SU-DHL-6 (cell line): ENCODE measurements around the gene FAM110C.

ENCODE experiments used
- H2AFZ ChIP-seq: fragments of 200-600 bp; sonication (generic); 2 replicates; pipeline ENCODE4 v1.6.1; 2014; ENCODE audit warnings: low read depth, mild to moderate bottlenecking, moderate library complexity, mixed read lengths, antibody characterized with exemption, low read length; ENCODE audit not compliant: severe bottlenecking
- H3F3A ChIP-seq: fragments of 200-600 bp; shearing (Covaris generic); 2 replicates; pipeline ENCODE4 v1.6.0; 2016; ENCODE audit warnings: antibody characterized with exemption, mild to moderate bottlenecking; ENCODE audit not compliant: insufficient read depth
- H3K27ac ChIP-seq: fragments of 200-600 bp; sonication (generic); 2 replicates; pipeline ENCODE4 v1.5.1; 2016; ENCODE audit warnings: low read depth, mild to moderate bottlenecking, low read length, moderate library complexity, mixed read lengths
- H3K27me3 ChIP-seq: fragments of 200-600 bp; sonication (generic), shearing (Covaris generic); 2 replicates; pipeline ENCODE4 v1.6.0; 2014; ENCODE audit warnings: mild to moderate bottlenecking, low read length
- H3K36me3 ChIP-seq: fragments of 200-600 bp; sonication (generic); 2 replicates; pipeline ENCODE4 v1.6.1; 2014; ENCODE audit warnings: mild to moderate bottlenecking, low read length, mixed read lengths
- H3K4me2 ChIP-seq: fragments of 300-600, 200-600 bp; shearing (Covaris generic), sonication (generic); 2 replicates; pipeline ENCODE4 v1.6.0; 2014; ENCODE audit warnings: low read length, low read depth, mild to moderate bottlenecking; ENCODE audit not compliant: poor library complexity, severe bottlenecking
- H3K4me3 ChIP-seq: fragments of 200-600 bp; sonication (generic); 2 replicates; pipeline ENCODE4 v1.5.1; 2014; ENCODE audit warnings: antibody characterized with exemption, low read length, mild to moderate bottlenecking, mixed read lengths; ENCODE audit not compliant: insufficient read depth, poor library complexity, severe bottlenecking
- H3K79me2 ChIP-seq: fragments of 200-600 bp; sonication (generic); 2 replicates; pipeline ENCODE4 v1.6.1; 2014; ENCODE audit warnings: mild to moderate bottlenecking, low read length, moderate library complexity; ENCODE audit not compliant: insufficient read depth
- H3K9ac ChIP-seq: fragments of 200-600 bp; sonication (generic); 2 replicates; pipeline ENCODE4 v1.7.0; 2014; ENCODE audit warnings: mild to moderate bottlenecking, low read length
- H3K9me2 ChIP-seq: fragments of 200-600 bp; sonication (generic); replicated peaks from 2 replicates; pipeline ENCODE4 v1.6.1; 2014; ENCODE audit warnings: low read length; ENCODE audit not compliant: insufficient read depth
- H3K9me3 ChIP-seq: fragments of 200-600 bp; sonication (generic); 2 replicates; pipeline ENCODE4 v1.6.1; 2014; ENCODE audit warnings: low read length, mixed read lengths; ENCODE audit not compliant: insufficient read depth
- H4K20me1 ChIP-seq: fragments of 200-600 bp; sonication (generic); 2 replicates; pipeline ENCODE4 v1.6.1; 2014; ENCODE audit warnings: low read depth, mild to moderate bottlenecking, antibody characterized with exemption, low read length, moderate library complexity, mixed read lengths
- EZH2phosphoT487 ChIP-seq: fragments of 200-600 bp; sonication (generic), shearing (Covaris generic); conservative IDR thresholded peaks from 2 replicates; pipeline ENCODE4 v1.6.1; 2018; ENCODE audit warnings: mild to moderate bottlenecking, antibody characterized with exemption, low read length, moderate library complexity, mixed read lengths
- TF ChIP-seq, protein P1 (sequence below): fragments of 200-600 bp; sonication (generic); IDR thresholded peaks from one replicate; pipeline ENCODE4 v1.5.1; 2017; ENCODE audit warnings: antibody characterized with exemption, mild to moderate bottlenecking, low read length, moderate library complexity; ENCODE audit not compliant: insufficient read depth, poor library complexity, severe bottlenecking

Gene FAM110C

DNA sequence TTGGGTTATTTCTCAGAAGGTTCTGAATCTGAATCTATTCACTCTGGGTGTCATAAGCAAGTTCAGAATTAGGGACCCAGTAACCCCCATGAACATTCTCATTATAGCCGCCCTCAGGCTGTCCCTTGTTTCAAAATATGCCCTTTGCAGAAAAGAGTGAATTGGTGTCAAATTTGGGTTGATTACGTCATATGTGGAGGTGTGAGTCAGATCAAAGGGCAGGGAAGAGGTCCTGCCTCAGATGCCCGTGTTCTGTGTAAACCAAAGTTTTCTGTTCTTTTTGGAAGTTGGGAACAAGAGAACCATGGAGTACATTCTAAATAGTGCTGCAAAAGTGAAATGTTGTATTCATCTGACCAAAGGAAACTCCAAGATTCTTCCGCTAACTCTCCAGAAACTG lies 5.8 kb downstream of the FAM110C start:
- Histone ChIP-seq H3K79me2 (no peaks in the 10 kb centered on the region), H3K27me3 (no peaks in the 10 kb centered on the region), H3K9me3 (no peaks in the 10 kb centered on the region), H3K4me2 (no peak overlapping the region), H3K4me3 (no peak overlapping the region), H3K36me3 (no peaks in the 10 kb centered on the region), H3K9me2 (no peaks in the 10 kb centered on the region), H3F3A (no peaks in the 10 kb centered on the region), H4K20me1 (no peaks in the 10 kb centered on the region), H3K9ac (no peak overlapping the region), H3K27ac (no peak overlapping the region), H2AFZ (no peak overlapping the region)
- TF ChIP-seq EZH2phosphoT487: no peak
- TF ChIP-seq, protein P1, sequence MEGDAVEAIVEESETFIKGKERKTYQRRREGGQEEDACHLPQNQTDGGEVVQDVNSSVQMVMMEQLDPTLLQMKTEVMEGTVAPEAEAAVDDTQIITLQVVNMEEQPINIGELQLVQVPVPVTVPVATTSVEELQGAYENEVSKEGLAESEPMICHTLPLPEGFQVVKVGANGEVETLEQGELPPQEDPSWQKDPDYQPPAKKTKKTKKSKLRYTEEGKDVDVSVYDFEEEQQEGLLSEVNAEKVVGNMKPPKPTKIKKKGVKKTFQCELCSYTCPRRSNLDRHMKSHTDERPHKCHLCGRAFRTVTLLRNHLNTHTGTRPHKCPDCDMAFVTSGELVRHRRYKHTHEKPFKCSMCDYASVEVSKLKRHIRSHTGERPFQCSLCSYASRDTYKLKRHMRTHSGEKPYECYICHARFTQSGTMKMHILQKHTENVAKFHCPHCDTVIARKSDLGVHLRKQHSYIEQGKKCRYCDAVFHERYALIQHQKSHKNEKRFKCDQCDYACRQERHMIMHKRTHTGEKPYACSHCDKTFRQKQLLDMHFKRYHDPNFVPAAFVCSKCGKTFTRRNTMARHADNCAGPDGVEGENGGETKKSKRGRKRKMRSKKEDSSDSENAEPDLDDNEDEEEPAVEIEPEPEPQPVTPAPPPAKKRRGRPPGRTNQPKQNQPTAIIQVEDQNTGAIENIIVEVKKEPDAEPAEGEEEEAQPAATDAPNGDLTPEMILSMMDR: no peak

- TF ChIP-seq, protein P1: no peak
- no peak for TF ChIP-seq EZH2phosphoT487
- Histone ChIP-seq H3K4me2 (no peak overlapping the region), H3K9me3 (no peaks in the 10 kb centered on the region), H3K79me2 (no peaks in the 10 kb centered on the region), H3K9me2 (no peaks in the 10 kb centered on the region), H3K27me3 (no peaks in the 10 kb centered on the region), H3K4me3 (no peak overlapping the region), H3F3A (no peaks in the 10 kb centered on the region), H4K20me1 (no peaks in the 10 kb centered on the region), H3K36me3 (no peaks in the 10 kb centered on the region), H2AFZ (no peak overlapping the region), H3K27ac (no peak overlapping the region), H3K9ac (no peak overlapping the region)
Measured at GRCh38 chr2:38155-38554, 8.2 kb downstream of the FAM110C start.

GRCh38 chr2:36318-36717 lies 10.0 kb downstream of the FAM110C start:
- Histone ChIP-seq H4K20me1 (no peaks in the 10 kb centered on the region), H3K9ac (no peak overlapping the region), H3K27ac (no peak overlapping the region), H3K27me3 (no peaks in the 10 kb centered on the region), H3F3A (no peaks in the 10 kb centered on the region), H3K4me3 (no peak overlapping the region), H3K79me2 (no peaks in the 10 kb centered on the region), H3K4me2 (no peak overlapping the region), H3K9me2 (no peaks in the 10 kb centered on the region), H3K9me3 (no peaks in the 10 kb centered on the region), H2AFZ (no peak overlapping the region), H3K36me3 (no peaks in the 10 kb centered on the region)
- TF ChIP-seq, protein P1: no peak
- no peak for TF ChIP-seq EZH2phosphoT487
